DOHH2 (cell line): Measurements from ENCODE around the gene VAV1.
"Not testable (repeated sequence)": the region's sequence is repeated elsewhere in the genome, so short reads cannot be mapped to it uniquely, and the experiment has no call there.

ENCODE experiments used
- H3F3A ChIP-seq: fragments of 200-600 bp; sonication (generic), shearing (Covaris generic); 2 replicates; pipeline ENCODE4 v1.6.0; 2016; ENCODE audit warnings: antibody characterized with exemption, mild to moderate bottlenecking; ENCODE audit not compliant: control insufficient read depth, insufficient read depth
- H3K27ac ChIP-seq: fragments of 200-600 bp; sonication (generic); 2 replicates; pipeline ENCODE4 v1.5.1; 2014; ENCODE audit warnings: low read depth, mild to moderate bottlenecking, low read length, moderate library complexity
- H3K27me3 ChIP-seq: fragments of 200-600 bp; sonication (generic); 2 replicates; pipeline ENCODE4 v1.6.1; 2014; ENCODE audit warnings: mild to moderate bottlenecking, low read length, mixed read lengths; ENCODE audit not compliant: control insufficient read depth
- H3K36me3 ChIP-seq: fragments of 200-600 bp; sonication (generic); 2 replicates; pipeline ENCODE4 v1.6.1; 2014; ENCODE audit warnings: mild to moderate bottlenecking, low read length, moderate library complexity, mixed read lengths; ENCODE audit not compliant: control insufficient read depth
- H3K4me1 ChIP-seq: fragments of 200-600 bp; sonication (generic); 2 replicates; pipeline ENCODE4 v1.6.1; 2014; ENCODE audit warnings: mild to moderate bottlenecking, low read length, mixed read lengths; ENCODE audit not compliant: control insufficient read depth
- H3K4me2 ChIP-seq: fragments of 200-600 bp; sonication (generic); 2 replicates; pipeline ENCODE4 v1.6.0; 2014; ENCODE audit warnings: mild to moderate bottlenecking, low read length, moderate library complexity
- H3K4me3 ChIP-seq: fragments of 200-600 bp; sonication (generic); 2 replicates; pipeline ENCODE4 v1.5.1; 2014; ENCODE audit warnings: mild to moderate bottlenecking, low read length, mixed read lengths
- H3K79me2 ChIP-seq: fragments of 200-600 bp; sonication (generic); 2 replicates; pipeline ENCODE4 v1.6.1; 2014; ENCODE audit warnings: mild to moderate bottlenecking, low read length, mixed read lengths; ENCODE audit not compliant: control insufficient read depth
- H3K9me2 ChIP-seq: fragments of 200-600 bp; sonication (generic); replicated peaks from 2 replicates; pipeline ENCODE4 v1.6.1; 2014; ENCODE audit warnings: mild to moderate bottlenecking, low read length, mixed read lengths; ENCODE audit not compliant: control insufficient read depth
- H3K9me3 ChIP-seq: fragments of 200-600 bp; sonication (generic); 2 replicates; pipeline ENCODE4 v1.6.1; 2014; ENCODE audit warnings: antibody characterized with exemption, low read length, mixed read lengths; ENCODE audit not compliant: control insufficient read depth, insufficient read depth
- H4K20me1 ChIP-seq: fragments of 200-600 bp; sonication (generic); 2 replicates; pipeline ENCODE4 v1.6.0; 2014; ENCODE audit warnings: low read depth, mild to moderate bottlenecking, antibody characterized with exemption, low read length, moderate library complexity; ENCODE audit not compliant: control insufficient read depth, insufficient read depth
- EZH2phosphoT487 ChIP-seq: fragments of 200-600 bp; sonication (generic); IDR thresholded peaks from 2 replicates; pipeline ENCODE4 v1.6.1; 2017; ENCODE audit warnings: borderline replicate concordance, mild to moderate bottlenecking, antibody characterized with exemption, low read length, moderate library complexity, mixed read lengths
- TF ChIP-seq, protein P1 (sequence below): fragments of 200-600 bp; sonication (generic); IDR thresholded peaks from one replicate; pipeline ENCODE4 v1.5.1; 2014; ENCODE audit warnings: antibody characterized with exemption, mild to moderate bottlenecking, low read depth, low read length; ENCODE audit not compliant: poor library complexity, severe bottlenecking

The VAV1 gene

DNA sequence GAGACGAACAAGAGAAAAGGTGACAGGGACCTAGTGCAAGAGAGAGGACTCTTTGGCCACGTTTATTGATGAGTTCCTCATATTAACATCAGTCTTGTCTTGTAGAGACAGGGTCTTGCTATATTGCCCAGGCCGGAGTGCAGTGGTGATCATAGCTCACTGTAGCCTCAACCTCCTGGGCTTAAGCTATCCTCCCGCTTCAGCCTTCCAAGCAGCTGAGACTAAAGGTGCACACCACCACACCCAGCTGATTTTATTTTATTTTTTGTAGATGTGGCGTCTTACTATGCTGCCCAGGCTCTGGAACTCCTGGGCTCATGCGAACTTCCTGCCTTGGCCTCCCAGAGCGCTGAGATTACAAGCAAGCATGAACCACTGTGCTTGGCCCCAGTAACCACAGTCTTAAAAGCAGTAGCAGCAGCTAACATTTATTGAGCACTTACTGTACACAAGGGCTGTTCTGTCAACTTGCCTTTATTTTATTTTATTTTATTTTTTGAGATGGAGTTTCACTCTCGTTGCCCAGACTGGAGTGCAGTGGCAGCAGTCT, 4.2 kb upstream of the VAV1 start:
- H3K4me3 ChIP-seq, result peak overlapping the region; percentile 78
- TF ChIP-seq EZH2phosphoT487, result no peak
- TF ChIP-seq, protein P1, sequence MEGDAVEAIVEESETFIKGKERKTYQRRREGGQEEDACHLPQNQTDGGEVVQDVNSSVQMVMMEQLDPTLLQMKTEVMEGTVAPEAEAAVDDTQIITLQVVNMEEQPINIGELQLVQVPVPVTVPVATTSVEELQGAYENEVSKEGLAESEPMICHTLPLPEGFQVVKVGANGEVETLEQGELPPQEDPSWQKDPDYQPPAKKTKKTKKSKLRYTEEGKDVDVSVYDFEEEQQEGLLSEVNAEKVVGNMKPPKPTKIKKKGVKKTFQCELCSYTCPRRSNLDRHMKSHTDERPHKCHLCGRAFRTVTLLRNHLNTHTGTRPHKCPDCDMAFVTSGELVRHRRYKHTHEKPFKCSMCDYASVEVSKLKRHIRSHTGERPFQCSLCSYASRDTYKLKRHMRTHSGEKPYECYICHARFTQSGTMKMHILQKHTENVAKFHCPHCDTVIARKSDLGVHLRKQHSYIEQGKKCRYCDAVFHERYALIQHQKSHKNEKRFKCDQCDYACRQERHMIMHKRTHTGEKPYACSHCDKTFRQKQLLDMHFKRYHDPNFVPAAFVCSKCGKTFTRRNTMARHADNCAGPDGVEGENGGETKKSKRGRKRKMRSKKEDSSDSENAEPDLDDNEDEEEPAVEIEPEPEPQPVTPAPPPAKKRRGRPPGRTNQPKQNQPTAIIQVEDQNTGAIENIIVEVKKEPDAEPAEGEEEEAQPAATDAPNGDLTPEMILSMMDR, result no peak
- H3K9me2 ChIP-seq, result no peaks in the 10 kb centered on the region
- peaks cover 35% of the 10 kb centered on the region for H3K4me1 ChIP-seq
- no peaks in the 10 kb centered on the region for H3K9me3 ChIP-seq
- H3F3A ChIP-seq, result peaks cover 10% of the 10 kb centered on the region
- no peaks in the 10 kb centered on the region for H3K27me3 ChIP-seq
- peaks cover 14% of the 10 kb centered on the region for H3K79me2 ChIP-seq
- H3K36me3 ChIP-seq, result peaks cover 6% of the 10 kb centered on the region
- H3K4me2 ChIP-seq, result peak overlapping the region; percentile 75
- H4K20me1 ChIP-seq, result no peaks in the 10 kb centered on the region
- peak overlapping the region; percentile 40 for H3K27ac ChIP-seq

DNA sequence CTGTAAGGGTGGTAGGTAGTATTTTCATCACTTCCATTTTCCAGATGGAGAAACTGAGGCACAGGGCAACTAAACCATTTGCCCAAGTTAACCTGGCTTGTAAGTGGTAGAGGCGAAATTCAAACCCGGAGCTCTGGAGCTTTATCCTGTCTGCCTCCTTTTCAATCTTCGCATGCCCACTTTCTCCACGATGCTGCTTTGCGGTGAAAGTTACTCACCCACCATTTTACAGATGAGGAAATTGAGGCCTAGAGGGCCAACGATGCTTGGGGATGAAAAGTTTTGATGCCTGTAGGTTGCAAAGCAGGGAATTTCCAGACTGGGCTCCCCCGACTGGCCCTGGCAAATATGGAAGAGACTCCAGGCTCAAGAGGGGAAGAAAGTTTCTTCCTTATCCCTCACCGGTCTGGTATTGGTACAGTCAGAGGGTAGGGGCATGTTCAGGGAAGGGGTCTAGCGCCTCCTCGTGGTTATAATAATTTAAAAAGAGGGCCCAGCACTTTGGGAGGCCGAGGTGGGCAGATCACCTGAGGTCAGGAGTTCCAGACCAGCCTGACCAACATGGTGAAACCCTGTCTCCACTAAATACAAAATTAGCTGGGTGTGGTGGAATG, 3.4 kb upstream of the VAV1 start:
- no peak overlapping the region for H3K4me3 ChIP-seq
- no peak overlapping the region for H3K27ac ChIP-seq
- TF ChIP-seq, protein P1, result peak; percentile 59
- no peak for TF ChIP-seq EZH2phosphoT487
- peaks cover 35% of the 10 kb centered on the region for H3K4me1 ChIP-seq
- peaks cover 20% of the 10 kb centered on the region for H3K79me2 ChIP-seq
- H4K20me1 ChIP-seq, result no peaks in the 10 kb centered on the region
- no peaks in the 10 kb centered on the region for H3K9me2 ChIP-seq
- H3K36me3 ChIP-seq, result peaks cover 8% of the 10 kb centered on the region
- no peaks in the 10 kb centered on the region for H3K9me3 ChIP-seq
- peaks cover 10% of the 10 kb centered on the region for H3F3A ChIP-seq
- no peak overlapping the region for H3K4me2 ChIP-seq
- no peaks in the 10 kb centered on the region for H3K27me3 ChIP-seq

DNA sequence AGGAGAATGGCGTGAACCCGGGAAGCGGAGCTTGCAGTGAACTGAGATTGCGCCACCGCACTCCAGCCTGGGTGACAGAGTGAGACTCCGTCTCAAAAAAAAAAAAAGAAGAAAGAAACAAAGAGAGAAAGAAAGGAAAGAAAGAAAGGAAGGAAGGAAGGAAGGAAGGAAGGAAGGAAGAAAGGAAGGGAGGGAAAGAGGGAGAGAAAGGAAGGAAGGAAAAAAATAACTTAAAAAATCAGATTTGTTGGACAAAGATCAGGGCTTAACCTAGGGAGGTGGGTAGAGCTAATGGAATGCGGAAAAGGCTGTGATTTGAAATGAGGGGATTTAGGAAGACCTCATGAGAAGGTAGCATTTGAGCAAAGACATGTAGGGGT, 870 bp upstream of the VAV1 start:
- H3K9me3 ChIP-seq, H3K4me2 ChIP-seq, H3K4me3 ChIP-seq, H3K9me2 ChIP-seq, H3K27me3 ChIP-seq, H3K27ac ChIP-seq, H4K20me1 ChIP-seq: not testable (repeated sequence)
- Histone ChIP-seq H3K4me1 (peaks cover 36% of the 10 kb centered on the region), H3K79me2 (peaks cover 40% of the 10 kb centered on the region), H3K36me3 (peaks cover 23% of the 10 kb centered on the region), H3F3A (peaks cover 10% of the 10 kb centered on the region)

DNA sequence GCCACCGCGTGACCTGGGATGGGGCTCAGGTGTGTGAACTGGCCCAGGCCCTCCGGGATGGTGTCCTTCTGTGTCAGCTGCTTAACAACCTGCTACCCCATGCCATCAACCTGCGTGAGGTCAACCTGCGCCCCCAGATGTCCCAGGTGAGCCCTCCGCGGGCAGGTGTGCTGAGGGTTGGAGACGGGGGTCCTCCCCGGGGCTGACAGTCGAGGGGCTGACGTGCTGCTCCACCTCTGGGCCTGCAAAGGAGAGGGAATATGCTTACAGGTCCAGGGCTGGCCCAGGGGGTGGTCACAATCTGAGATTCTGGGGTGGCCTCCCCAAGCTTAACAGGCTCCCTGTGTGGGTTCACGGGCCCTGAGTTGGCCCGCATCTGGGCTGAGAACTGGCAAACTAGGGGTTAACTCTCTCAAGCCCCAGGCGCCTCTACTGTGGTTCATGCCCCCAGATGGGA, 386 bp downstream of the VAV1 start:
- Histone ChIP-seq H3K36me3 (peaks cover 31% of the 10 kb centered on the region), H3K9me3 (no peaks in the 10 kb centered on the region), H3K79me2 (peaks cover 51% of the 10 kb centered on the region), H3K27me3 (no peaks in the 10 kb centered on the region), H4K20me1 (peaks cover 9% of the 10 kb centered on the region), H3F3A (peaks cover 10% of the 10 kb centered on the region), H3K9me2 (no peaks in the 10 kb centered on the region), H3K27ac (peak overlapping the region; percentile 89), H3K4me3 (peak overlapping the region; percentile 81), H3K4me1 (peaks cover 39% of the 10 kb centered on the region), H3K4me2 (peak overlapping the region; percentile 75)
- TF ChIP-seq, protein P1, result no peak
